Subcutaneous abdominal adipose tissue (tissue), 5 donors: ENCODE data around the gene CFL2.

Experiments used
- H3K27ac ChIP-seq: one replicate; pipeline ENCODE4 v1.7.0; 2013; ENCODE audit warnings: low read depth, mild to moderate bottlenecking, inconsistent platforms, low read length, moderate library complexity
- H3K27me3 ChIP-seq, 5 donors: one replicate each; pipeline ENCODE4 v1.7.0; 2013; ENCODE audit warnings: low read length in 5 of 5, inconsistent platforms in 1 of 5; ENCODE audit not compliant: control insufficient read depth in 5 of 5, insufficient read depth in 4 of 5
- H3K36me3 ChIP-seq, 5 donors: one replicate each; pipeline ENCODE4 v1.7.0; 2013; ENCODE audit warnings: low read length in 5 of 5; ENCODE audit not compliant: control insufficient read depth in 5 of 5, insufficient read depth in 5 of 5
- H3K4me1 ChIP-seq, 5 donors: one replicate each; pipeline ENCODE4 v1.7.0; 2013; ENCODE audit warnings: low read length in 5 of 5, mild to moderate bottlenecking in 3 of 5, moderate library complexity in 1 of 5; ENCODE audit not compliant: control insufficient read depth in 5 of 5, insufficient read depth in 5 of 5
- H3K4me3 ChIP-seq, 5 donors: one replicate each; pipeline ENCODE4 v1.7.0; 2013; ENCODE audit warnings: low read length in 5 of 5, low read depth in 1 of 5
- H3K9ac ChIP-seq, 5 donors: one replicate each; pipeline ENCODE4 v1.7.0; 2013; ENCODE audit warnings: low read length in 5 of 5, mild to moderate bottlenecking in 4 of 5, moderate library complexity in 3 of 5
- H3K9me3 ChIP-seq, 5 donors: one replicate each; pipeline ENCODE4 v1.7.0; 2013; ENCODE audit warnings: low read length in 5 of 5; ENCODE audit not compliant: control insufficient read depth in 5 of 5
- donor health status: healthy.
- donor health status: healthy.
- donor health status: healthy.
- donor health status: healthy.
- donor health status: healthy.

Gene CFL2

GRCh38 chr14:34733245-34733644 lies 18.9 kb upstream of the CFL2 start:
- no peak overlapping the region for H3K9ac ChIP-seq
- H3K4me1 ChIP-seq = no peaks in the 10 kb centered on the region
- no peaks in the 10 kb centered on the region for H3K9me3 ChIP-seq
- no peaks in the 10 kb centered on the region for H3K27me3 ChIP-seq
- H3K4me3 ChIP-seq = no peak overlapping the region
- H3K36me3 ChIP-seq = no peaks in the 10 kb centered on the region
- no peak overlapping the region for H3K27ac ChIP-seq

GRCh38 chr14:34732802-34733201 lies 18.4 kb upstream of the CFL2 start:
- Histone ChIP-seq H3K4me3 (no peak overlapping the region), H3K27ac (no peak overlapping the region), H3K9me3 (no peaks in the 10 kb centered on the region), H3K36me3 (no peaks in the 10 kb centered on the region), H3K9ac (no peak overlapping the region), H3K27me3 (no peaks in the 10 kb centered on the region), H3K4me1 (no peaks in the 10 kb centered on the region)

- Histone ChIP-seq H3K9ac (no peak overlapping the region), H3K4me1 (peaks cover 0 to 4% (median 0%) of the 10 kb centered on the region in 5 donors), H3K9me3 (no peaks in the 10 kb centered on the region), H3K36me3 (no peaks in the 10 kb centered on the region), H3K27me3 (no peaks in the 10 kb centered on the region), H3K4me3 (no peak overlapping the region), H3K27ac (no peak overlapping the region)
Observed at GRCh38 chr14:34723867-34724266, 9.5 kb upstream of the CFL2 start.

- no peaks in the 10 kb centered on the region for H3K9me3 ChIP-seq
- no peak overlapping the region for H3K27ac ChIP-seq
- H3K4me3 ChIP-seq = no peak overlapping the region
- H3K9ac ChIP-seq = no peak overlapping the region
- no peaks in the 10 kb centered on the region for H3K36me3 ChIP-seq
- peaks cover 0 to 4% (median 0%) of the 10 kb centered on the region in 5 donors for H3K4me1 ChIP-seq
- no peaks in the 10 kb centered on the region for H3K27me3 ChIP-seq
Observed at GRCh38 chr14:34722723-34723545, 8.5 kb upstream of the CFL2 start.

GRCh38 chr14:34721129-34721528 lies 6.7 kb upstream of the CFL2 start:
- H3K27ac ChIP-seq = no peak overlapping the region
- H3K4me3 ChIP-seq = no peak overlapping the region

GRCh38 chr14:34718750-34719304 lies 4.4 kb upstream of the CFL2 start:
- Histone ChIP-seq H3K9ac (no peak overlapping the region), H3K27me3 (no peaks in the 10 kb centered on the region), H3K4me3 (no peak overlapping the region), H3K27ac (no peak overlapping the region), H3K36me3 (no peaks in the 10 kb centered on the region), H3K9me3 (no peaks in the 10 kb centered on the region), H3K4me1 (peaks cover 0 to 10% (median 10%) of the 10 kb centered on the region in 5 donors)

More at GRCh38 chr14:34721129-34721528, 6.7 kb upstream of the CFL2 start:
- Histone ChIP-seq H3K4me1 (peaks cover 0 to 4% (median 0%) of the 10 kb centered on the region in 5 donors), H3K9me3 (no peaks in the 10 kb centered on the region), H3K27me3 (no peaks in the 10 kb centered on the region), H3K9ac (no peak overlapping the region), H3K36me3 (no peaks in the 10 kb centered on the region)

GRCh38 chr14:34715127-34715863 lies 902 bp upstream of the CFL2 start:
- H3K4me3 ChIP-seq = peak overlapping the region; percentile 50 to 89 (median 84)
- peak overlapping the region in 4 of 5 donors; percentile 72 to 84 (median 81) for H3K9ac ChIP-seq
- peaks cover 4 to 11% (median 8%) of the 10 kb centered on the region in 5 donors for H3K36me3 ChIP-seq
- no peaks in the 10 kb centered on the region for H3K27me3 ChIP-seq
- peaks cover 2 to 32% (median 27%) of the 10 kb centered on the region in 5 donors for H3K4me1 ChIP-seq
- peak overlapping the region; percentile 81 for H3K27ac ChIP-seq
- no peaks in the 10 kb centered on the region for H3K9me3 ChIP-seq

GRCh38 chr14:34713681-34714319 lies 593 bp downstream of the CFL2 start:
- Histone ChIP-seq H3K27ac (peak overlapping the region; percentile 81), H3K36me3 (peaks cover 4 to 11% (median 8%) of the 10 kb centered on the region in 5 donors), H3K27me3 (no peaks in the 10 kb centered on the region), H3K9ac (peak overlapping the region; percentile 71 to 84 (median 79)), H3K4me1 (peaks cover 2 to 32% (median 27%) of the 10 kb centered on the region in 5 donors), H3K4me3 (peak overlapping the region; percentile 82 to 90 (median 87)), H3K9me3 (no peaks in the 10 kb centered on the region)

- Histone ChIP-seq H3K27ac (peak overlapping the region; percentile 81), H3K36me3 (peaks cover 4 to 11% (median 8%) of the 10 kb centered on the region in 5 donors), H3K9me3 (no peaks in the 10 kb centered on the region), H3K4me3 (peak overlapping the region; percentile 82 to 90 (median 87)), H3K4me1 (peaks cover 2 to 32% (median 27%) of the 10 kb centered on the region in 5 donors), H3K27me3 (no peaks in the 10 kb centered on the region), H3K9ac (peak overlapping the region; percentile 11 to 84 (median 79))
Observed at GRCh38 chr14:34713122-34713680, 1.2 kb downstream of the CFL2 start.
